ENCODE measurements around the gene MORN1.

Gene MORN1

GRCh38 chr1:2373551-2374251 lies 17.7 kb downstream of the MORN1 start:
- no peaks in the 10 kb centered on the region for H3K79me2 ChIP-seq (ENCODE audit: control insufficient read depth, low read length)
- no peak for TF ChIP-seq EZH2phosphoT487 (IDR thresholded peaks at IDR 0.05; ENCODE audit: borderline replicate concordance, low read length)
- no peak for TF ChIP-seq CTCF (IDR thresholded peaks at IDR 0.05; ENCODE audit: low read depth, low read length, poor library complexity, severe bottlenecking)
- no peaks in the 10 kb centered on the region for H3F3A ChIP-seq (ENCODE audit: control insufficient read depth, insufficient read depth)
- H3K4me3 ChIP-seq (ENCODE audit: low read length): no peak overlapping the region
- H3K4me2 ChIP-seq (ENCODE audit: low read length): no peak overlapping the region
- H3K36me3 ChIP-seq (ENCODE audit: control insufficient read depth, low read length): no peaks in the 10 kb centered on the region
- no peaks in the 10 kb centered on the region for H3K9me2 ChIP-seq (replicated peaks; ENCODE audit: control insufficient read depth, low read length)
- H3K9me3 ChIP-seq (ENCODE audit: control insufficient read depth, insufficient read depth, low read length): no peaks in the 10 kb centered on the region
- H4K20me1 ChIP-seq (ENCODE audit: control insufficient read depth, insufficient read depth, low read depth, low read length): no peaks in the 10 kb centered on the region
- no peaks in the 10 kb centered on the region for H3K27me3 ChIP-seq (ENCODE audit: control insufficient read depth, low read length)
- no peak overlapping the region for H3K27ac ChIP-seq (ENCODE audit: low read depth, low read length)
- no peaks in the 10 kb centered on the region for H3K4me1 ChIP-seq (ENCODE audit: control insufficient read depth, low read length)

GRCh38 chr1:2372551-2373490 lies 18.5 kb downstream of the MORN1 start:
- Histone ChIP-seq H3K4me1 (ENCODE audit: control insufficient read depth, low read length) (no peaks in the 10 kb centered on the region), H3F3A (ENCODE audit: control insufficient read depth, insufficient read depth) (no peaks in the 10 kb centered on the region), H3K4me3 (ENCODE audit: low read length) (no peak overlapping the region), H3K9me3 (ENCODE audit: control insufficient read depth, insufficient read depth, low read length) (no peaks in the 10 kb centered on the region), H3K27me3 (ENCODE audit: control insufficient read depth, low read length) (no peaks in the 10 kb centered on the region), H4K20me1 (ENCODE audit: control insufficient read depth, insufficient read depth, low read depth, low read length) (no peaks in the 10 kb centered on the region), H3K27ac (ENCODE audit: low read depth, low read length) (no peak overlapping the region), H3K4me2 (ENCODE audit: low read length) (no peak overlapping the region), H3K9me2 (replicated peaks; ENCODE audit: control insufficient read depth, low read length) (no peaks in the 10 kb centered on the region), H3K79me2 (ENCODE audit: control insufficient read depth, low read length) (no peaks in the 10 kb centered on the region), H3K36me3 (ENCODE audit: control insufficient read depth, low read length) (no peaks in the 10 kb centered on the region)
- TF ChIP-seq CTCF (IDR thresholded peaks at IDR 0.05; ENCODE audit: low read depth, low read length, poor library complexity, severe bottlenecking) (no peak), EZH2phosphoT487 (IDR thresholded peaks at IDR 0.05; ENCODE audit: borderline replicate concordance, low read length) (no peak)

GRCh38 chr1:2368053-2368744 lies 23.2 kb downstream of the MORN1 start:
- Histone ChIP-seq H3K27me3 (ENCODE audit: control insufficient read depth, low read length) (no peaks in the 10 kb centered on the region), H3K36me3 (ENCODE audit: control insufficient read depth, low read length) (no peaks in the 10 kb centered on the region), H4K20me1 (ENCODE audit: control insufficient read depth, insufficient read depth, low read depth, low read length) (no peaks in the 10 kb centered on the region), H3K9me2 (replicated peaks; ENCODE audit: control insufficient read depth, low read length) (no peaks in the 10 kb centered on the region), H3K4me2 (ENCODE audit: low read length) (no peak overlapping the region), H3K4me1 (ENCODE audit: control insufficient read depth, low read length) (no peaks in the 10 kb centered on the region), H3K79me2 (ENCODE audit: control insufficient read depth, low read length) (no peaks in the 10 kb centered on the region), H3K9me3 (ENCODE audit: control insufficient read depth, insufficient read depth, low read length) (no peaks in the 10 kb centered on the region), H3K4me3 (ENCODE audit: low read length) (no peak overlapping the region), H3F3A (ENCODE audit: control insufficient read depth, insufficient read depth) (no peaks in the 10 kb centered on the region), H3K27ac (ENCODE audit: low read depth, low read length) (no peak overlapping the region)
- TF ChIP-seq EZH2phosphoT487 (IDR thresholded peaks at IDR 0.05; ENCODE audit: borderline replicate concordance, low read length) (no peak), CTCF (IDR thresholded peaks at IDR 0.05; ENCODE audit: low read depth, low read length, poor library complexity, severe bottlenecking) (no peak)
